ENCODE data around the gene NPC1L1. TPM values are rescaled to one million over a fixed set of nuclear protein-coding genes. Genes with fewer than 3 reads are reported as not detected.
"Not testable (repeated sequence)": the region's sequence is repeated elsewhere in the genome, so short reads cannot be mapped to it uniquely, and the experiment has no call there.

The NPC1L1 gene
- total RNA-seq, 2 donors from 2014 or later: 0.85 to 2.2 TPM

GRCh38 chr7:44508328-44509030 lies 32.7 kb downstream of the NPC1L1 start:
- Histone ChIP-seq H3K4me3 (no peak overlapping the region), H3K36me3 (no peaks in the 10 kb centered on the region), H3K27ac (no peak overlapping the region), H3K9me3 (no peaks in the 10 kb centered on the region), H3K27me3 (replicated peaks; ENCODE audit: insufficient read depth) (no peaks in the 10 kb centered on the region), H3K4me1 (ENCODE audit: control insufficient read depth in 1 of 2, low read depth in 2 of 2) (no peaks in the 10 kb centered on the region)
- TF ChIP-seq, protein P1, sequence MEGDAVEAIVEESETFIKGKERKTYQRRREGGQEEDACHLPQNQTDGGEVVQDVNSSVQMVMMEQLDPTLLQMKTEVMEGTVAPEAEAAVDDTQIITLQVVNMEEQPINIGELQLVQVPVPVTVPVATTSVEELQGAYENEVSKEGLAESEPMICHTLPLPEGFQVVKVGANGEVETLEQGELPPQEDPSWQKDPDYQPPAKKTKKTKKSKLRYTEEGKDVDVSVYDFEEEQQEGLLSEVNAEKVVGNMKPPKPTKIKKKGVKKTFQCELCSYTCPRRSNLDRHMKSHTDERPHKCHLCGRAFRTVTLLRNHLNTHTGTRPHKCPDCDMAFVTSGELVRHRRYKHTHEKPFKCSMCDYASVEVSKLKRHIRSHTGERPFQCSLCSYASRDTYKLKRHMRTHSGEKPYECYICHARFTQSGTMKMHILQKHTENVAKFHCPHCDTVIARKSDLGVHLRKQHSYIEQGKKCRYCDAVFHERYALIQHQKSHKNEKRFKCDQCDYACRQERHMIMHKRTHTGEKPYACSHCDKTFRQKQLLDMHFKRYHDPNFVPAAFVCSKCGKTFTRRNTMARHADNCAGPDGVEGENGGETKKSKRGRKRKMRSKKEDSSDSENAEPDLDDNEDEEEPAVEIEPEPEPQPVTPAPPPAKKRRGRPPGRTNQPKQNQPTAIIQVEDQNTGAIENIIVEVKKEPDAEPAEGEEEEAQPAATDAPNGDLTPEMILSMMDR (IDR thresholded peaks at IDR 0.05): no peak
- no peak for ATAC-seq (ENCODE audit: insufficient number of reproducible peaks, low FRiP score, low read depth)
- DNase-seq (ENCODE audit: low spot score): no peak

- not testable (repeated sequence) for H3K4me1 ChIP-seq (ENCODE audit: control insufficient read depth in 1 of 2, low read depth in 2 of 2); H3K9me3 ChIP-seq; H3K36me3 ChIP-seq; H3K27me3 ChIP-seq (replicated peaks; ENCODE audit: insufficient read depth); DNase-seq (ENCODE audit: low spot score); H3K4me3 ChIP-seq; H3K27ac ChIP-seq; ATAC-seq (ENCODE audit: insufficient number of reproducible peaks, low FRiP score, low read depth)
These were observed 34.4 kb downstream of the NPC1L1 start for GRCh38 chr7:44506592-44507288.

DNA sequence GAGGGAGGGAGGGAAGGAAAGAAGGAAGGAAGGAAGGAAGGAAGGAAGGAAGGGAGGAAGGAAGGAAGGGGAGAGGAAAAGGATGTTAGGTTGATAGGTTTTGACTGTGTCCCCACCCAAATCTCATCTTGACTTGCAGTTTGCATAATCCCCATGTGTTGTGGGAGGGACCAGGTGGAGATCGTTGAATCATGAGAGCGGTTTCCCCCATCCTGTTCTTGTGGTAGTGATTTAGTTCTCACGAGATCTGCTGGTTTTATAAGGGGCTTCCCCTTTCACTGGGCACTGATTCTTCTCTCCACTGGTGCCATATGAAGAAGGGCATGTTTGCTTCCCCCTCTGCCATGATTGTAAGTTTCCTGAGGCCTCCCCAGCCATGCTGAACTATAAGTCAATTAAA lies 35.5 kb downstream of the NPC1L1 start:
- H3K36me3 ChIP-seq: no peaks in the 10 kb centered on the region
- DNase-seq (ENCODE audit: low spot score) (no peak), ATAC-seq (ENCODE audit: insufficient number of reproducible peaks, low FRiP score, low read depth) (no peak)
- H3K27me3 ChIP-seq (replicated peaks; ENCODE audit: insufficient read depth): no peaks in the 10 kb centered on the region
- H3K4me3 ChIP-seq: no peak overlapping the region
- TF ChIP-seq, protein P1 (IDR thresholded peaks at IDR 0.05): no peak
- no peaks in the 10 kb centered on the region for H3K9me3 ChIP-seq
- no peak overlapping the region for H3K27ac ChIP-seq
- no peaks in the 10 kb centered on the region for H3K4me1 ChIP-seq (ENCODE audit: control insufficient read depth in 1 of 2, low read depth in 2 of 2)

DNA sequence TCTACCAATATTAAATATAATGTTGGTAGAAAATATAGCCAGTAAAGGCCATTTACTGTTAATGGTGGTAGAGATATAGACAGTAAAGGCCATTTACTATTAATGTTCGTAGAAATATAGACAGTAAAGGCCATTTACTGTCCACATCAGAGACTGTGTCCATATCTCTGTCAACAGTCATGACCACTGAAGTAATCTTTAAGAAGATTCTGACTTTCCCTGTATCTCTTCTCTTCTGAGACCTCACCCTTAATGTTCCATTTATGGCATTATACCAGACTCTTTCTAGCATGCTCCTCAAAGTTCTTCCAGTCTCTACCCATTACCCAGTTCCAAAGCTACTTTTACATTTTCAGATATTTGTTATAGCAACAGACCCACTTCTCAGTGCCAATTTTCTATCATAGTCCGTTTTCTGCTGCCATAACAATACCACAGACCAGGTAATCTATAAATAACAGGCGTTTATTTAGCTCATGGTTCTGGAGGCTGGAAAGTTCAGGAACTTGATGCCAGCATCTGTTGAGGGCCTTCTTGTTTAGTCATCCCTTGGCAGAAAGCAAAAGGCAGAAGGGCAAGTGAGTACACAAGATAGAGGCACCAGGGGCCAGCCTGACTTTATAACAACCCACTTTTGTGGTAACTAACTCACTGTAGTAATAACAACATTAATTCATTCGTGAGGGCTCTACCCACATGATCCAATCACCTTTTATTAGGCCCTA lies 42.7 kb downstream of the NPC1L1 start:
- H3K36me3 ChIP-seq: no peaks in the 10 kb centered on the region
- ATAC-seq (ENCODE audit: insufficient number of reproducible peaks, low FRiP score, low read depth) (no peak), DNase-seq (ENCODE audit: low spot score) (no peak)
- no peak overlapping the region for H3K27ac ChIP-seq
- no peaks in the 10 kb centered on the region for H3K9me3 ChIP-seq
- TF ChIP-seq, protein P1 (IDR thresholded peaks at IDR 0.05): no peak
- H3K27me3 ChIP-seq (replicated peaks; ENCODE audit: insufficient read depth): no peaks in the 10 kb centered on the region
- no peaks in the 10 kb centered on the region for H3K4me1 ChIP-seq (ENCODE audit: control insufficient read depth in 1 of 2, low read depth in 2 of 2)
- no peak overlapping the region for H3K4me3 ChIP-seq

GRCh38 chr7:44497155-44498027 lies 43.7 kb downstream of the NPC1L1 start:
- no peak for ATAC-seq (ENCODE audit: insufficient number of reproducible peaks, low FRiP score, low read depth)
- TF ChIP-seq, protein P1 (IDR thresholded peaks at IDR 0.05): no peak
- Histone ChIP-seq H3K27ac (no peak overlapping the region), H3K27me3 (replicated peaks; ENCODE audit: insufficient read depth) (no peaks in the 10 kb centered on the region), H3K4me1 (ENCODE audit: control insufficient read depth in 1 of 2, low read depth in 2 of 2) (no peaks in the 10 kb centered on the region), H3K9me3 (no peaks in the 10 kb centered on the region), H3K4me3 (no peak overlapping the region), H3K36me3 (no peaks in the 10 kb centered on the region)
- no peak for DNase-seq (ENCODE audit: low spot score)
